Effector memory CD4-positive, alpha-beta T cell (primary cell): Measurements from ENCODE around the gene CCNE1.
"Not testable (repeated sequence)": the region's sequence is repeated elsewhere in the genome, so short reads cannot be mapped to it uniquely, and the experiment has no call there.

Experiments
- DNase-seq, 3 donors: peaks; one replicate each; pipeline ENCODE4 v3.0.0-alpha.2; 2020
- H3K27ac ChIP-seq: 2 replicates; pipeline ENCODE4 v1.7.0; 2013; ENCODE audit warnings: mild to moderate bottlenecking, low read length, moderate library complexity; ENCODE audit not compliant: insufficient read depth, poor library complexity, severe bottlenecking
- H3K27me3 ChIP-seq: replicated peaks from 2 replicates; pipeline ENCODE4 v1.7.0; 2013; ENCODE audit warnings: mild to moderate bottlenecking, low read length; ENCODE audit not compliant: insufficient read depth, control insufficient read depth, poor library complexity, severe bottlenecking
- H3K36me3 ChIP-seq: 2 replicates; pipeline ENCODE4 v1.7.0; 2013; ENCODE audit warnings: mild to moderate bottlenecking, low read length, moderate library complexity; ENCODE audit not compliant: control insufficient read depth, insufficient read depth
- H3K4me1 ChIP-seq: 2 replicates; pipeline ENCODE4 v1.7.0; 2013; ENCODE audit warnings: low read length, mild to moderate bottlenecking; ENCODE audit not compliant: control insufficient read depth, insufficient read depth, poor library complexity, severe bottlenecking
- H3K4me3 ChIP-seq: 2 replicates; pipeline ENCODE4 v1.7.0; 2013; ENCODE audit warnings: low read length, low read depth, mild to moderate bottlenecking; ENCODE audit not compliant: insufficient read depth, poor library complexity, severe bottlenecking
- H3K9me3 ChIP-seq: 2 replicates; pipeline ENCODE4 v1.7.0; 2013; ENCODE audit warnings: mild to moderate bottlenecking, low read length, moderate library complexity; ENCODE audit not compliant: control insufficient read depth

CCNE1 gene

DNA sequence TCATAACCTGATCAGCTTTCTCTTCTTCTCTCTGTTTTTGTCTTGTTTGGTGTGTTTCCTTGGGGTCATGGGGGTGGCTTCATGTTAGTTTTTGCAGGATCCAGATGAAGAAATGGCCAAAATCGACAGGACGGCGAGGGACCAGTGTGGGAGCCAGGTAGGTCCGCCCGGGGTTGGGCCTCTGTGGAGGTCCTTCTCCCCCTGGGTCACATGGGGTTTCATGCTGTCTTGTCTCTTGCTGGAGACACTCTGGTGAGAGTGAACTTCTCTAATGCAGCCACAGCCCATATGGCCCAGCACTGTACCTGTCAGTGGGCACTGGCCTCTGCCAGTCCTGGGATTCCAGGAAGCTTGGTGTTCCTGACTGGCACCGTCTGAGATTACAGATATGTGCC, 1.1 kb downstream of the CCNE1 start:
- no peaks in the 10 kb centered on the region for H3K36me3 ChIP-seq
- no peaks in the 10 kb centered on the region for H3K27me3 ChIP-seq
- no peaks in the 10 kb centered on the region for H3K9me3 ChIP-seq
- peak overlapping the region; percentile 35 for H3K4me3 ChIP-seq
- H3K27ac ChIP-seq, result no peak overlapping the region
- no peak for DNase-seq
- no peaks in the 10 kb centered on the region for H3K4me1 ChIP-seq

DNA sequence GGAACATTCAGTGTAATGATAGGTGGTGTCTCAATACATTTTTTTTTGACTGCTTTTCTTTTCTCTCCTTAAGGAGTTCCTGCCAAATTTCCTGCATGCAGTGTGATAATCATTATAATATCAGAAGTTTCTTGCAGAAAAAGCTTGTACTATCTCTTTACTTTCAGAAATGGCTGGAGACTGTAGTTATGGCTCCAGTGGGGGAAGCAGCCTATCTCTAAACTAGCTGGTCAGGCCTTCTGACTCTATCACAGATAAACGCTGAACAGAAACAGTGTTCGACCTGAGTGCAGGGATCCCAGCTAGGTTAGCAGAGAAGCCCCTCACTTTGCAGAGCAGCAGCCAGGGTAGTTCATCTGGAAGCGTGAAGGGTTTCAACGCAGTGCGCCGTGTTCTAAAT, 1.9 kb downstream of the CCNE1 start:
- no peak for DNase-seq

DNA sequence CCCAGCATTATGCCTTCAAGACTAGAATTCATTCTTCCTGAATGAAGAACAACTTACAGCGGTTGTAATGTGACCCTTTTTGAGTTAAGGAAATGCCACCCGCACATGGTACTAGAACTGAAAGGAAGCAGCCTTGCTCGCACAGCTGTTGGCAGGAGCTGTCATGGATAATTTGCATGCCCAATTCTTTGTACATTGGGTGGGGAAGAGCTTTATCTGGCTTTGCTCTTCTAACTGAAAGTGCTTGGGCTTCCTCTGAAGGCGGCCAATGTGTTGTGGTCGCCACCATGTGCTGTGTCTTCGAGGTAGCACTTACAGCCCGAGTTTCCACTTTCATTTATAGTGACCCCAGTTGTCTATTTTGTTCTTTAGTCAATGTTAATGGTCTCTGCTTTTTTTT, 3.4 kb downstream of the CCNE1 start:
- Histone ChIP-seq H3K9me3 (no peaks in the 10 kb centered on the region), H3K27me3 (no peaks in the 10 kb centered on the region), H3K4me3 (no peak overlapping the region), H3K4me1 (no peaks in the 10 kb centered on the region), H3K36me3 (no peaks in the 10 kb centered on the region), H3K27ac (no peak overlapping the region)
- DNase-seq, result no peak

More for the DNA sequence above, 1.9 kb downstream of the CCNE1 start:
- H3K27me3 ChIP-seq, result no peaks in the 10 kb centered on the region
- H3K9me3 ChIP-seq, result no peaks in the 10 kb centered on the region
- no peak overlapping the region for H3K4me3 ChIP-seq
- H3K4me1 ChIP-seq, result no peaks in the 10 kb centered on the region
- no peaks in the 10 kb centered on the region for H3K36me3 ChIP-seq
- no peak overlapping the region for H3K27ac ChIP-seq

DNA sequence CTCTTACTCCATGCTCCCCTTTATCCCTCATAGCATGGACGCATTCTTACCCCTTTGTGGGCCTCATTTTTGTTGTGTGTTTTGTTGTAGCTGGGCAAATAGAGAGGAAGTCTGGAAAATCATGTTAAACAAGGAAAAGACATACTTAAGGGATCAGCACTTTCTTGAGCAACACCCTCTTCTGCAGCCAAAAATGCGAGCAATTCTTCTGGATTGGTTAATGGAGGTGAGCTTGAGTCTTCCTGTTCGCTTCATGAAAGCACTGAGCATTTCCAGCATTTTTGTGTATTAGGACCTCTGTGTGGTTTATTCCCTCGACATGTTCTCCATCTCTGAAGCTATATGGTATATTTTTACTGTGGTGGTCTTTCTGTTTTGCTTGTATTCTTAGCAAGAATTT, 5.5 kb downstream of the CCNE1 start:
- H3K27ac ChIP-seq, result no peak overlapping the region
- DNase-seq, result no peak
- H3K4me1 ChIP-seq, result no peaks in the 10 kb centered on the region
- H3K4me3 ChIP-seq, result no peak overlapping the region
- H3K36me3 ChIP-seq, result no peaks in the 10 kb centered on the region
- no peaks in the 10 kb centered on the region for H3K9me3 ChIP-seq
- H3K27me3 ChIP-seq, result no peaks in the 10 kb centered on the region

DNA sequence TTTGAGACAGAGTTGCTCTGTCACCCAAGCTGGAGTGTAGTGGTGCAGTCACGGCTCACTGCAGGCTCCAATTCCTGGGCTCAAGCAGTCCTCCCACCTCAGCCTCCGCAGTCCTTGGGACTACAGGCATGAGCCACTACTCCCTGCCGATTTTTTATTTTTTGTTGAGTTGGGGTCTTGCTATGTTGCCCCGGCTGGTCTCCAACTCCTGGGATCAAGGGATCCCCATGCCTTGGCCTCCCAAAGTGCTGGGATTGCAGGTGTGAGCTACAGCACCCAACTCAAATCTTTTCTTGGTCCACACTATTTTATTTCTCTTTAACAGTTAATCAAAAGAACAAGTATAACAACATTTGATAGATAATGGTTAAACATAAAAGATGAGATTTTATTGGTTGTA, 7.5 kb downstream of the CCNE1 start:
- Histone ChIP-seq H3K36me3 (no peaks in the 10 kb centered on the region), H3K27ac (no peak overlapping the region), H3K27me3 (no peaks in the 10 kb centered on the region), H3K9me3 (no peaks in the 10 kb centered on the region), H3K4me1 (no peaks in the 10 kb centered on the region), H3K4me3 (no peak overlapping the region)
- DNase-seq, result no peak

DNA sequence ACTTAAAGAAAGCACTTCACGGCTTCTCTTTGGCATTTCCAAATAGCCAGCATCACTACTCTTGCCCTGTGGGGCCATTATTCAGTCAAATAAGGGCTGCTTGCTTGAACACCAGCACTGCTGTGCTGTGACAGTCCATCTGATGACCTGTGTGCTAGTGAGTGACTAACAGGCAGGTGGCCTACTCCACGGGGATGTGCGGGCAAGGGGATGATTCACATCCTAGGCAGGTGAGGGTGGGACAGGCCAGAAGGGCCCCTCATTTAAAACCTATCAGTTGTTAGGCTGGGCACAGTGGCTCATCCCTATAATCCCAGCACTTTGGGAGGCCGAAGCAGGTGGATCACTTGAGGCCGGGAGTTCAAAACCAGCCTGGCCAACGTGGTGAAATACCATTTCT, 8.2 kb downstream of the CCNE1 start:
- Histone ChIP-seq H3K9me3 (no peaks in the 10 kb centered on the region), H3K4me1 (no peaks in the 10 kb centered on the region), H3K27ac (no peak overlapping the region), H3K4me3 (no peak overlapping the region), H3K27me3 (no peaks in the 10 kb centered on the region), H3K36me3 (no peaks in the 10 kb centered on the region)
- no peak for DNase-seq

DNA sequence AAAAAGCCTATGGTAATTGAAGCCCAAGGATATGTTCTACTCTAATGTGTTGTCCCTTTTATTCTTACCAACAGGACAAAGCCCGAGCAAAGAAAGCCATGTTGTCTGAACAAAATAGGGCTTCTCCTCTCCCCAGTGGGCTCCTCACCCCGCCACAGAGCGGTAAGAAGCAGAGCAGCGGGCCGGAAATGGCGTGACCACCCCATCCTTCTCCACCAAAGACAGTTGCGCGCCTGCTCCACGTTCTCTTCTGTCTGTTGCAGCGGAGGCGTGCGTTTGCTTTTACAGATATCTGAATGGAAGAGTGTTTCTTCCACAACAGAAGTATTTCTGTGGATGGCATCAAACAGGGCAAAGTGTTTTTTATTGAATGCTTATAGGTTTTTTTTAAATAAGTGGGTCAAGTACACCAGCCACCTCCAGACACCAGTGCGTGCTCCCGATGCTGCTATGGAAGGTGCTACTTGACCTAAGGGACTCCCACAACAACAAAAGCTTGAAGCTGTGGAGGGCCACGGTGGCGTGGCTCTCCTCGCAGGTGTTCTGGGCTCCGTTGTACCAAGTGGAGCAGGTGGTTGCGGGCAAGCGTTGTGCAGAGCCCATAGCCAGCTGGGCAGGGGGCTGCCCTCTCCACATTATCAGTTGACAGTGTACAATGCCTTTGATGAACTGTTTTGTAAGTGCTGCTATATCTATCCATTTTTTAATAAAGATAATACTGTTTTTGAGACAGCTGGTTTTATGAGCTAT, 12.0 kb downstream of the CCNE1 start:
- H3K9me3 ChIP-seq, result no peaks in the 10 kb centered on the region
- DNase-seq, result no peak
- no peaks in the 10 kb centered on the region for H3K36me3 ChIP-seq
- H3K27me3 ChIP-seq, result no peaks in the 10 kb centered on the region
- no peaks in the 10 kb centered on the region for H3K4me1 ChIP-seq
- no peak overlapping the region for H3K27ac ChIP-seq
- H3K4me3 ChIP-seq, result no peak overlapping the region

DNA sequence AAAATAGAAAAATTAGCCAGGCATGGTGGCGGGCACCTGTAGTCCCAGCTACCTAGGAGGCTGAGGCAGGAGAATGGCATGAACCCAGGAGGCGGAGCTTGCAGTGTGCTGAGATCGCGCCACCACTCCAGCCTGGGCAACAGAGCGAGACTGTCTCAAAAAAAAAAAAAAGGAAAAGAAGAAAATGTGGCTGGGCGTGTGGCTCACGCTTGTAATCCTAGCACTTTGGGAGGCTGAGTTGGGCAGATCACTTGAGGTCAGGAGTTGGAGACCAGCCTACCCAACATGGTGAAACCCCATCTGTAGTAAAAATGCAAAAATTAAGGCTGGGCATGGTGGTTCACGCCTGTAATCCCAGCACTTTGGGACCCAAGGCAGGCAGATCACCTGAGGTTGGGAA, 13.5 kb downstream of the CCNE1 start:
- not testable (repeated sequence) for H3K9me3 ChIP-seq, H3K4me1 ChIP-seq, H3K27me3 ChIP-seq, H3K27ac ChIP-seq, H3K36me3 ChIP-seq, H3K4me3 ChIP-seq, DNase-seq

DNA sequence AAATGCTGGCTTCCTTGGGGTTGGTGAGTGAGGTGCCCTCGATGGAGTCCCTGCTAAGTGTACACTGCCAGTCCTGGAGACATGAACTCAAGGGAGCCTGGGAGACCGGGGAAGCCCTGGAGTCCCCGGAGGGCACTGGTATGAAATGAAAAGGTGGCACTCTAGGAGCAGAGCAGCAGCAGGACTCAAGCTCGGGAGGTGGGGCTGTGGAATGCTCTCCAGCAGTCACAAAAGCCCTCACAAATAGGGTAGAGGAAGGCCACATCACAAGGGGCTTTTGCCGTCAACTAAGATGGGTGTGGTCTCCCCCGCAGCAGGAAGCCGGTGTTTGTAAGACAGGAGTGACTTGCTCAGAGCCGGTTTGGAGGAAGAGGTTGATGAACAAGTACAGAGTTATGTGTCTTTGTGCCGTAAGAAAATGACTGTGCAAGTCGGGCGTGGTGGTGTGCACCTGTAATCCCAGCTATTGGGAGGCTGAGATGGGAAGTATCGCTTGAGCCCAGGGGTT, 19.3 kb downstream of the CCNE1 start:
- Histone ChIP-seq H3K36me3 (no peaks in the 10 kb centered on the region), H3K27ac (peak overlapping the region; percentile 49), H3K4me3 (no peak overlapping the region), H3K27me3 (no peaks in the 10 kb centered on the region), H3K9me3 (no peaks in the 10 kb centered on the region), H3K4me1 (peaks cover 20% of the 10 kb centered on the region)
- peak; percentile 18 to 44 (median 23) for DNase-seq

DNA sequence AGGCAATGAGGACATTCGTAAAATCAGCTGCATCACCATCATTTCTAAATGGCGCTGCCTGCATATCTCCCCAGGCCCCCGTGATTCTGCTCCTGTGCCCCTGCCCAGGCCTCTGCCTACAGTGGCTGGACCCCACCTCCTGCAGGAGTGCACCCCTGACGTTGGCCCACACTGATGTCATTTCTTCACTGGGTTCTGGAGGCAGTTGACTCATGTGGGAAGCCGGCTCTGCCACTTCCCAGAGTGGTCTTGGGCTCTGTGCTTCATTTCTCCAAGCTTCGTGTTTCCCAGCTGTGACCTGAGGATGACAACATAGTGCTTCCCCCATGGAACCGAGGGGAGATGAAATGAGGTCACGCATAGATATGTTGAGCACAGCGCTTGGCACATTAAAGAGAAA, 19.9 kb downstream of the CCNE1 start:
- DNase-seq, result no peak
- Histone ChIP-seq H3K4me1 (peaks cover 20% of the 10 kb centered on the region), H3K4me3 (no peak overlapping the region), H3K36me3 (no peaks in the 10 kb centered on the region), H3K27me3 (no peaks in the 10 kb centered on the region), H3K9me3 (no peaks in the 10 kb centered on the region), H3K27ac (peak overlapping the region; percentile 40)
